CD4-positive, alpha-beta T cell treated with Interleukin-6 at 100 ng/mL for 8 hours (primary cell): ENCODE data around the gene MAP3K7CL.

Experiments used
- DNase-seq: peaks from one replicate; pipeline ENCODE4 v3.0.0-alpha.2; 2020; ENCODE audit warnings: mixed read lengths, low spot score

The MAP3K7CL gene

DNA sequence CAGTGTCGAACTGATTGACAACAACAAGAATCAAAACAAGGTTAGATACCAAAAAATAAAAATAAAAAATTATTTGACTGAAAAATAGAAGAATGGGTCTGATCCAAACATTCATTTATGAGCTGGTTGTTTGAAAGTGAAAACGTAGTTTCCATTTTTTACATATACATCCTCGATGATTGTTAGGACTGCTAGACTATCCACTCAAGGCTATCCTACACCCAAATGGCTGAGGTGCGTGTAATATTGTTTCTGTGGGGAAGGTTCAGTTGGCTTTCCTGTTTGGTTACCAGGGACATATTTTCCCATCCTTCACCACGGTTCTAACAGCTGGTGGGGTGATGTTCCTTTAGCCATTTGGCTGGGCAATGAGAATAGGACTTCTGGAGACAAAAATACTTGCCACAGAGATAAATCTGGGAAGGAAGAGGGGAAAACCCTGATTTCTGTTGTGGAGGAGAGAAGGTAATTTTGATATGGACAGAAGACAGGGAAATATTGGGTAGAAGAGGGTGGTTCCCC lies 66.3 kb downstream of the MAP3K7CL start:
- no peak for DNase-seq

DNA sequence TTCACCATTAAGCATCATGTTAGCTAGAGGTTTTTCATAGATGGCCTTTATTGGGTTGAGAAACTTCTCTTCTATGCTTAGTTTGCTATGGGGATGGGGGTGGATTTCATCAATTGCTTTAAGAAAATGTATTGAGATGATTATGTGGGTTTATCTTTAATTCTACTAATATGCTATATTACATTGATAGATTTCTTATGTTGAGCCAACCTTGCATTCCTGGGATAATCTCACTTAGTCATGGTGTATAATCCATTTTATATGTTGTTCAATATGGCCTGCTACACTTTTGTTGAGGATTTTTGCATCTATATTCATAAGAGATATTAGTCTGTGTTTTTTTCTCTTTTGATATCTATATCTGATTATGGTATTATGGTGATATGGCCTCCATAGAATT lies 70.7 kb downstream of the MAP3K7CL start:
- no peak for DNase-seq

DNA sequence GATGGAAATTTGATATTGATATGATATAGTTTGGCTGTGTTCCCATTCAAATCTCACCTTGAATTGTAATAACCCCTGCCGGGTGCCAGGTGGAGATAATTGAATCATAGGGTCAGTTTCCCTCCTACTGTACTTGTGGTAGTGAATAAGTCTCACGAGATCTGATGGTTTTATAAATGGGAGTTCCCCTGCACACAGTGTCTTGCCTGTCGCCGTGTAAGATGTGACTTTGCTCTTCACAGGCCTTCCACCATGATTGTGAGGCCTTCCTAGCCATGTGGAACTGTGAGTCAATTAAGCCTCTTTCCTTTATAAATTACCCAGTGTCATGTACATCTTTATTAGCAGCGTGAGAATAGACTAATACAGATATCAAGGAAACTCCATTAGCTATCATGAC lies 74.6 kb downstream of the MAP3K7CL start:
- DNase-seq, result no peak

DNA sequence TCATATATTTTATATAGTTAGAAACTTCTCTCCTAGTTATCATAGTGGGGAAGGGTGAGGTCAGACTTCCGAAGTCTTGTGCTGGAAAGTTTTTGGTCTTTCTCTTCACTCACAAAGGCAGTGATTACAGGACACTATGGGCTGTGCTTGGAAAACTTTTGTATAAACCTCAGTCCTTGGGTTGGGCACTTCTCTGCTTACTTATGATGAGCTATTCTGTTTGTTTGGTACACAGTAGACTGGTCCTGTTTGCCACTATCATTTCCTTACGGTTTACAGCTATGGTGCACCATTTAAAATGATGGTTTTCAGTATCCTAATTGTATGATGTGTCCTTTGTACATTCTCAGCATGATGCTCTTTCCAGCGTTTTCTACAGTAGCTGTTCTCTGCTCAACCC lies 75.5 kb downstream of the MAP3K7CL start:
- DNase-seq, result no peak

DNA sequence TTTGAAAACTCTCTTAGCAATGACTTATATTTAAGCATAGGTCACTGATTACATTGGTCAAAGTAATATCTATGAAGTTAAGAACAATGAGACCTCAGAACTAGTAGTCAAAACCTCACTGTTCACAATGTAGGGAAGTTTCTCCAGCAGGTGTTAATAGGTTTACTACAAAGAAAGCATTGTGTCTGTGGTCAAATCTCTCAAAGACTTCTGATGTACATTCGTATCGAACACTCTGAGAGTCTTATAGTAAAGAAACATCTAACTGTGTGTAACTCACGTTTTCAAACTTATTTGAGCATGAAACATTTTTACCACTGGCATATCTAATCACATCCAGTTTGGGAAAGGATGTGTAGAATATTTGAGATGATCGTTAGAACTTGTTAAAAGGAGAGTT lies 76.0 kb downstream of the MAP3K7CL start:
- DNase-seq, result no peak

DNA sequence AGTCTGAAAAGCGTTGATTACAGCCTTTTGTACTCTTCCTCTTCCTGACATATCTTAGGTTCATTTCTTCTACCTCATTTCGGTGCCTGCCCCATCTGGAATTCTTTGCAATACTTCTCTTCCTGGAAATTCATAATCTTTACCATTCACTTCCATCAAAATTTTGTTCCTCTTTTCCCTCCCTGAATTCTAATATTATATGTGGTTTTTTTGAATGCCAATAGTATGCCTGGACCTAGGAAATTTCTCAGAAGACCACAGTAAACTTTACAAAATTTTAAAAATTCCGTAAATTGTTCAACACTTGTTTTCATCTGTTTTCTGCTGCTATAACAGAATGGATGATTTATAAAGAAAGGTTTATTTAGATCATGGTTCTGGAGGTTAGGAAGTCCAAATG lies 76.8 kb downstream of the MAP3K7CL start:
- DNase-seq, result no peak

DNA sequence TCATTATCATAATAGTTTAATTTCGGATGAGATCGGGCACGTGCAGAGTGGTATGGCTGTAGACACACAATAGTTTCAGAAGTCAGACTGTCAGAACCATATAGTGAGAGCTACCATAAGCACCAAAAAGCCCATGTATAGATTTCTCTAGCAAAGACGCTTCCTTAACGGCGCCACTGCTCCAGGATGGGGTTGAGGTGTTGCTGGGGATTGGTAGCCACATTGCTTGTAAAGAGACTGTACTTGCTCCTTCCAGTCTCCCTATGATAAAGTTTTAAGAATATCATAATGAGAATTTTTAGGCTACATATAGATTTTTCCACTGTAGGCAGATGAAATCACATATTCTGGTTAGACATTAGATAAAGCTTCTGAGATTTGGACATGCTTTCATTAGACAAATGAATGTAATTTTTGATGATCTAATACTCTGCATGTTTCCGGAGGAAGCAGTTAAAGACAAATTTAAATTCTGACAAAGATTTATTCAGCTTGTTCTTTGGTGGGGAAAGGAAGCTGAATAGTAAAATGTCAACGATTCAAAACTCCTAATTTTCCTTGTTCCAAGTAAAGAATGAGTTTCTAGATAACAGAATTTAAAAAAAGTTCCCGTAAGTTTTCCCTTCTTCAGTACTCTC lies 77.7 kb downstream of the MAP3K7CL start:
- DNase-seq, result no peak

DNA sequence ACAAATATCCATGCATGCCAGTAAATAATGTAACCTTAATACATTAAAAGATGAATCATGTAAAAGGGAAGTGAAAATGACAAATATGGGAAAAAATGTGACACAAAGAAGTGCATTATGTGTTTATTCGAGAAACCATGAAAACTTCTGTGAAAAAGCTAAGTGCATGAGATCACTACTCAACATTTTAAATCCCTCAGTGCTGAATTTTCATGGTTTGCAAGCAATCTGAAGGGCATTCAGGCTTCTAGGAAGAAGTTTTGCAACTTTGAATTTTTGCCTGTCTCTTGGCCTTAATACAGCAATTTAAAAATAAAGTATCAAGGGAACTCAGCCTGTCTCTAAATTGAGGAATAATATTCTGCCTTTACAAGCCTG lies 78.2 kb downstream of the MAP3K7CL start:
- no peak for DNase-seq

DNA sequence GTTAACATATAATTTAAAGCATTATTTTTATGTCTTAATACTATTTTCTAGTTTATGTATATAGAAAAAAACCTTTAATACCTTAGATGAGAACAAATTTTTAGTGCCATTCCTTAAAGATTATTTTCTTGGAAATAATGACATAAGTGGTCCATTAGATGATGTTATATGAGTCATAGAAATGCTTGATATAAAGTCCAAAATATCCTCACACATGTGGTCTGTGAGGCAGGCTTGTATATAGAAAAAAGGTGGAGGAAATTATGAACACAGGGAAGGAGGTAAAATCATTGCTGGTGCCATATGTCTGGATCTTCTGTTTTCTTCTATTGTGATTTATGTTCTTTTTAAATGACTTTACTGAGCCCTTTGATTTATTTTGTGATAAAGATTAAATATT lies 79.3 kb downstream of the MAP3K7CL start:
- no peak for DNase-seq

DNA sequence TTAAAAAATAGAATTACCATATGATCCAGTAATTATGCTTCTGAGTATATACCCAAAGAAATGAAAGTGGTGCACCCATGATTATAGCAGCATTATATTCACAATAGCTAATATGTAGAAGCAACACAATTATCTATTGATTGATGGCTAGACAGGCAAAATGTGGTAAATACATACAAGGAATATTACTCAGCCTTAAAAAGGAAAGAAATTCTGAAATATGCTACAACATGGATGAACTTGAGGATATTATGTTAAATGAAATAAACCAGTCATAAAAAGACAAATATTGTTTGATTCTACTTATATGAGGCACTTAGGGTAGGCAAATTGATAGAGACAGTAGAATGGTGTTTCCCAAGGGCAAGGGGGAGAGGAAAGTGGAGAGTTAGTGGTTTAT lies 80.8 kb downstream of the MAP3K7CL start:
- no peak for DNase-seq

DNA sequence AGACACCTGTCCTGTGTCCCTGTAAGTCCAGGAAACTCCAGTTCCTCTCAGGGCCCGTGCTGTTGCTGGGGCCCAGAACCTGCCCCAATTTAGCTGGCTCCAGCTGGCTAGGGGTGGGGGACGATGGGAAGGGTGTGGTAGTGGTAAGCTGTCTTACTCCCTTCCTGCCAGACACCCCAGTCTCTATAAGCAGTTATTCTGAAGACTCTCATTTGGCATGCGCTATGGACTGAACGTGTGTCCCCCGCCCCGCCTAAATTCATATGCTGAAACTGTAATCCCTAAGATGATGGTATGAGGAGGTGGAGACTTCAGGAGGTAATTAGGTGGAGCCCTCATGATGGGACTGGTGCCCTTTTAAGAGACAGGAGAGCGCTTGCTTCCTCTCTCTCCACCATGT lies 82.0 kb downstream of the MAP3K7CL start:
- DNase-seq, result no peak

DNA sequence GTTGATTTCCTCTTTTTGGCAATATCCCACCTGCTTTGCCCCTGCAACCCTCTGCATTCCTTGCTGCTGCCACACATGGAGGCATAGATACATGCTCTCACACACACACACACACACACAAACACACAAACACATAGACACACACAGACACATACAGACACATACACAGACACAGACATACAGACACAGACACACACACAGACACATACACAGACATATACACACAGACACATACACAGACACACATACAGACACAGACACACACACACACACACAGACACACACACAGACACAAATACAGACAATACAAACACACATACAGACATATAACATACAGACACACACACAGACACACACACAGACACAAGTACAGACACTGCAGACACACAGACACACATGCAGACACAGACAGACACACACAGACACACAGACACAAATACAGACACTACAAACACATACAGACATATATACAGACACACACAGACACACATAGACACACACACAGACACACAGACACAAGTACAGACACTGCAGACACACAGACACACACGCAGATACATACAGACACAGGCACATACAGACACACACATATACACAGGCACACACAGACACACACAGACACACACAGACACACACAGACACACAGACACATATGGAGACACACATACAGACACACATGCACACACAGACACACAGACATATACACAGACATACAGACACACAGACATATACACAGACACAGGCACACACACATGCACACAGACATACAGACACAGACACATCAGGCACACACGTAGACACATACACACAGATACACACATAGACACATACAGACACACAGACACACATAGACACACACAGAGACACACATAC lies 83.3 kb downstream of the MAP3K7CL start:
- DNase-seq, result no peak

DNA sequence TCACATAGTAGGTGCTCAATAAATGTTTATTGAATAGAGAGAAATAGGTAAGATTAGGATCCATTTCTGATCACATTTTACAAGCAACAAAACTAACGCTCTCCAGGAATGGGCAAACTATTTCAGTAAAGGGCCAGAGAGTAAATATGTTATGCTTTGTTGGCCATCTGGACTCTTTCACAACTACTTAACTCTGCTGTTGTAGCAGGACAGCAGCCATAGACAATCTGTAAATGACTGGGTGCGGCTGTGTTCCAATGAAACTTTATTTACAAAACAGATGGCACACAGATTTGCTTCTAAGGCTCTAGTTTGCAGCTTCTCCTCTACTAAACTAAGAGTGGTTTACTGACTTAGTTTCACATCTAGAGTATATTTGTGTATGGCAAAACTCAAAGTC lies 85.3 kb downstream of the MAP3K7CL start:
- no peak for DNase-seq

DNA sequence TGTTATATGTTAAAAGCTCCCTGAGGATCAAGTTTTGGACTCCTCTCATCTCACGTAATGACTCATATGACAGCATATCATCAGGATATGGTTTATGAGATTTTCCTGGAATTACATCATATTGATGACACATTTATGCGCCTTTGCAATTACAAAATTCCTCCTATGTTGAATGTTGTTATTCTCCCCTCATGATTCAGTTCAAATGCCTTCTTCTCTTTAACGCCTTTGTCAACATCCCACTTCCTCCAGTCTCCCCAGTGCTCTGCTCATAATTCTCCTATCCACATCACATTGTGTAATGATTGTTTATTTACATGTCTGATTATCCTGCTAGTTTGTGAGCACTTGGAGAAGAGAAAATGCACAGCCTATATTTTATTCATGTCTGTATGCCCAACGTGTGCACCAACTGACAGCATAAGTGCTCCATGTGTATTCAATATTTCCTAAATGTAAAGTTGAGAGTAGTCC lies 87.4 kb downstream of the MAP3K7CL start:
- DNase-seq, result no peak

DNA sequence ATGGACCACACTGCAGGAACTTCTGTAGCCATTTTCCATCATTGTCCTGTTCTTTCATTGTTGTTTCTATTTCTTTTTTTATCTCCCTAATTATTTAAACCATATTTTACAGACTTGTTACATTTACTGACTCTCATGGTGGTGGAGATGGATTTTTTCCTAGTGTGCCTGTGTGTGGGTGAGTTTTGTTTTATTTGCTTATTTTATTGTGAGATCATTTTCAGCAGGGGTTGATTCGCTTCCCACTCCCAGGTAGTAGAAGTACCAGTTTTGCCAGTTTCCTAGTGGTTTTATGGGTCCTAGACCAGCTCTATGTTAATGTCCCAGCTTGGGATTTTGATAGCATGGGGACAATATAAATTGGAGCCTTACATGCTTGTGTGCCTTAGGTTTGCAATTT lies 88.3 kb downstream of the MAP3K7CL start:
- no peak for DNase-seq

DNA sequence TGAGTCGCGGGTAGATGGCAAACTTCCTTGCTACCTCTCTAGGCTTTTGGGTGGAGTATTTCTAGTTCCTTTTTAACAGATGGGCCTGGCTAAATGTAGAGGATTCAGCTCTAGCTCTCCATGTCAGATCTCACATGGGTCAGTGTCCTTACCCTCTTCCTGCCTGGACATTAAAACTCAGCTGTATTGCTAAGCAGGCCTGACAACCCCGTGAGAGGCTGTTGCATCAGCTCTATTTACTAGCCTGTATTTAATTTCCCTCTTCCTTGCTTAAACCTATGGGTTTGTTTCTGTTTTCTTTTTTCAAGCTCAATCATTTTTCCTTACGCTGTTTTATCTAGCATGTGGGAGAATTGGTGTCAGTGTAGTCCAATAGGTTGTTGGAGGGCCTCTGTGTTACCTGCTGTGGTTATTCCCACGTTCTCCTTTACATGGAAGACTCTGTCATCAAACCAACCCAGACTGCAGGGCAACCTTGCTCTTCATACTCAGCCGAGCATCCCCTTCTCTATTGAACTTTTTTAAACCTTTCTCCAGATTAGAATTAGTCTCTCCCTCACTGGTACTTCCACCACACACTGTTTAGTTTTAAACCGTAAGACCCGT lies 88.8 kb downstream of the MAP3K7CL start:
- no peak for DNase-seq

DNA sequence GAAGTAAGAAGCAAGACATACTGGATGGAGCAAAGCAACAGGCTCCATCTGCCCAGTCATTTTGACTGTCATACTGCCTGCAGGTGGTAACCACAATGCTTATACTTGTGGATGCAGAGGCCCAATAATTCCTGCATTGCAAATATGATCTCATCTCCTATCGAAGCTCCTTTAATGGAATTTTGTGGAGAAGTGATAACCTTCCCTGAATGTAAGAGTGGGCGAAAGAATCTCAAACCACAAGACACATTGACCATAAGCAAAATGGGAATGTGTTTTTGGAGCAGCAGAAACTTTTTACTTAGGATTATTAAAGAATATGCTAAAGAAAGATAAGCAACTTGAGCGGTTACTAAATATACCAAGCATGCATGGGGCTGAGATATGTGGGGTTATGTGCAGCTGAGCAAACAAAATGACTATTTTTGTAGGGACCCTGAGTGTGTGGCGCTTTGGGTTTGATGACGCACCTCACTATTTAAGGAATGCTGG lies 90.9 kb downstream of the MAP3K7CL start:
- DNase-seq, result no peak

DNA sequence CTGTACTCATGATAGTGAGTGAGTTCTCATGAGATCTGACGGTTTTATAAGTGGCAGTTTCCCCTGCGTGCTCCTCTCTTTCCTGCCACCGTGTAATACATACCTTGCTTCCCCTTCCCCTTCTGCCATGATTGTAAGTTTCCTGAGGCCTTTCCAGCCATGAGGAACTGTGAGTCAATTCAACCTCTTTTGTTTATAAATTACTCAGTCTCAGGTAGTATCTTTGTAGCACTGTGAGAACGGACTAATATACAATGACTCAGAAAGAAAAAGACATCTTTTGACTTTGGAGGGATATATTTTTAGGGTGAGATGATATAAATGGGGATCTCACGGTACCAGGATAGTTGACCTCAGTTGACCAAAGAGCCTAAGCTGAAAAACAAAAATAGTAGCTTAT lies 93.6 kb downstream of the MAP3K7CL start:
- no peak for DNase-seq
